A673 (cell line): ENCODE results near the gene PBOV1. TPM values are rescaled to one million over a fixed set of nuclear protein-coding genes. Genes with fewer than 3 reads are reported as not detected.

Source experiments
- BruUV-seq: library from RNA; stranded (reverse); fragments of 400-500 nt; replicated peaks from 2 replicates; lab custom pipeline; 2021; lab: Mats Ljungman, UMichigan
- CTCF ChIA-PET: fragments of 300-600 bp; sonication (Branson Sonifier 250); formaldehyde crosslinking; loops from one replicate; lab custom pipeline; 2022; ENCODE audit warnings: antibody characterized with exemption; lab: Charles Lee
- POLR2A ChIA-PET: fragments of 300-600 bp; sonication (Branson Sonifier 250); formaldehyde crosslinking; loops from one replicate; lab custom pipeline; 2022; ENCODE audit warnings: antibody characterized with exemption; ENCODE audit not compliant: low non-redundant PET; lab: Charles Lee
- DNase-seq: peaks from one replicate; pipeline ENCODE4 v3.0.0-alpha.2; 2015; ENCODE audit warnings: low spot score
- H3K27ac ChIP-seq: fragments of 200-600 bp; sonication (generic); 2 replicates; pipeline ENCODE4 v1.5.1; 2016; ENCODE audit warnings: mixed run types, low read depth, mild to moderate bottlenecking, mixed read lengths, antibody characterized with exemption, low read length; ENCODE audit not compliant: poor library complexity, severe bottlenecking
- H3K27me3 ChIP-seq: fragments of 200-600 bp; sonication (generic); replicated peaks from 2 replicates; pipeline ENCODE4 v1.6.1; 2017; ENCODE audit warnings: mixed run types, low read depth, mild to moderate bottlenecking, mixed read lengths, antibody characterized with exemption, low read length; ENCODE audit not compliant: insufficient read depth, poor library complexity
- H3K36me3 ChIP-seq: fragments of 200-600 bp; sonication (generic); 2 replicates; pipeline ENCODE4 v1.6.1; 2016; ENCODE audit warnings: mixed run types, mild to moderate bottlenecking, mixed read lengths, antibody characterized with exemption, low read length; ENCODE audit not compliant: insufficient read depth, poor library complexity, severe bottlenecking
- H3K4me1 ChIP-seq: fragments of 200-600 bp; sonication (generic); 2 replicates; pipeline ENCODE4 v1.6.1; 2017; ENCODE audit warnings: mixed run types, mild to moderate bottlenecking, mixed read lengths, antibody characterized with exemption, low read length; ENCODE audit not compliant: insufficient read depth, poor library complexity, severe bottlenecking
- H3K4me3 ChIP-seq: fragments of 200-600 bp; sonication (generic); 2 replicates; pipeline ENCODE4 v1.5.1; 2016; ENCODE audit warnings: low read depth, mixed run types, mild to moderate bottlenecking, mixed read lengths, low read length; ENCODE audit not compliant: poor library complexity, severe bottlenecking
- H3K9me3 ChIP-seq: fragments of 200-600 bp; sonication (generic); 2 replicates; pipeline ENCODE4 v1.6.1; 2016; ENCODE audit warnings: mixed run types, low read depth, mild to moderate bottlenecking, mixed read lengths, antibody characterized with exemption, low read length; ENCODE audit not compliant: poor library complexity, severe bottlenecking
- CTCF ChIP-seq: fragments of 300-800, 200-600 bp; sonication (generic); conservative IDR thresholded peaks from 2 replicates; pipeline ENCODE4 v1.5.1; 2017; ENCODE audit warnings: low read depth, mild to moderate bottlenecking, antibody characterized with exemption, low read length, moderate library complexity, mixed read lengths
- EZH2 ChIP-seq: fragments of 200-600 bp; sonication (generic); IDR thresholded peaks from 2 replicates; pipeline ENCODE4 v1.6.1; 2017; ENCODE audit warnings: borderline replicate concordance, low read depth, mild to moderate bottlenecking, mixed read lengths, antibody characterized with exemption, low read length; ENCODE audit not compliant: poor library complexity, severe bottlenecking
- intact Hi-C: fragments of 100-400 bp; cut with micrococcal nuclease; formaldehyde crosslinking; loops from one replicate; pipeline ENCODE4 v1.10.0; 2022; ENCODE audit not compliant: unreplicated experiment
- total RNA-seq: library from RNA; stranded (reverse); gene quantifications from 2 replicates; pipeline ENCODE4 v1.2.3, GENCODE V29; 2021

PBOV1 gene
- total RNA-seq, 1 experiment from 2014 or later, result not detected

- no peaks in the 10 kb centered on the region for H3K4me1 ChIP-seq
- no peak overlapping the region for H3K4me3 ChIP-seq
- no peak for DNase-seq
- intact Hi-C loops, result no loop called here
- H3K9me3 ChIP-seq, result no peaks in the 10 kb centered on the region
- BruUV-seq, result no TSS peak
- no peak overlapping the region for H3K27ac ChIP-seq
- ChIA-PET CTCF (no interaction called here), POLR2A (no interaction called here)
- no peaks in the 10 kb centered on the region for H3K36me3 ChIP-seq
- TF ChIP-seq EZH2 (no peak), CTCF (no peak)
- H3K27me3 ChIP-seq, result no peaks in the 10 kb centered on the region
These were observed 16.5 kb downstream of the PBOV1 start for GRCh38 chr6:138201836-138202235.

GRCh38 chr6:138198430-138199091 lies 19.7 kb downstream of the PBOV1 start:
- Histone ChIP-seq H3K27me3 (no peaks in the 10 kb centered on the region), H3K36me3 (no peaks in the 10 kb centered on the region), H3K9me3 (no peaks in the 10 kb centered on the region), H3K27ac (no peak overlapping the region), H3K4me1 (peaks cover 7% of the 10 kb centered on the region), H3K4me3 (no peak overlapping the region)
- no TSS peak for BruUV-seq
- CTCF ChIA-PET, result no interaction called here
- DNase-seq, result no peak
- TF ChIP-seq EZH2 (no peak), CTCF (no peak)
- POLR2A ChIA-PET, result no interaction called here
- intact Hi-C loops, result no loop called here

GRCh38 chr6:138197570-138197969 lies 20.7 kb downstream of the PBOV1 start:
- BruUV-seq, result no TSS peak
- DNase-seq, result no peak
- Histone ChIP-seq H3K36me3 (no peaks in the 10 kb centered on the region), H3K4me1 (peaks cover 7% of the 10 kb centered on the region), H3K27ac (no peak overlapping the region), H3K27me3 (no peaks in the 10 kb centered on the region), H3K4me3 (no peak overlapping the region), H3K9me3 (no peaks in the 10 kb centered on the region)
- TF ChIP-seq EZH2 (no peak), CTCF (no peak)
- POLR2A ChIA-PET, result interaction anchor here (0.7 kb wide), 1 partner anchor 33 kb away, joined by 3 read pairs; no protein-coding TSS in a partner anchor
- intact Hi-C loops, result no loop called here
- CTCF ChIA-PET, result no interaction called here
